ENCODE results near the gene DOCK10. TPM values are rescaled to one million over a fixed set of nuclear protein-coding genes. Genes with fewer than 3 reads are reported as not detected.

The DOCK10 gene
- total RNA-seq, 1 donor from 2014 or later: 30.9 TPM

GRCh38 chr2:224929512-224929911 is 112.8 kb downstream of the DOCK10 start:
- no peaks in the 10 kb centered on the region for H3K9me3 ChIP-seq
- H3K36me3 ChIP-seq: no peaks in the 10 kb centered on the region
- no peaks in the 10 kb centered on the region for H3K27me3 ChIP-seq
- no peak overlapping the region for H3K4me3 ChIP-seq
- DNase-seq (ENCODE audit: low spot score in 2 of 2): no peak
- no peak for TF ChIP-seq CTCF (IDR thresholded peaks at IDR 0.05)
- H3K4me1 ChIP-seq: peaks cover 29 to 69% of the 10 kb centered on the region in 2 donors
- intact Hi-C loops (cut with DNase I): loop anchor here (5.0 to 10.0 kb wide), 2 partner anchors 53 to 1725 kb away; no protein-coding TSS in a partner anchor
- H3K27ac ChIP-seq: peak overlapping the region; percentile 90 to 97

DNA sequence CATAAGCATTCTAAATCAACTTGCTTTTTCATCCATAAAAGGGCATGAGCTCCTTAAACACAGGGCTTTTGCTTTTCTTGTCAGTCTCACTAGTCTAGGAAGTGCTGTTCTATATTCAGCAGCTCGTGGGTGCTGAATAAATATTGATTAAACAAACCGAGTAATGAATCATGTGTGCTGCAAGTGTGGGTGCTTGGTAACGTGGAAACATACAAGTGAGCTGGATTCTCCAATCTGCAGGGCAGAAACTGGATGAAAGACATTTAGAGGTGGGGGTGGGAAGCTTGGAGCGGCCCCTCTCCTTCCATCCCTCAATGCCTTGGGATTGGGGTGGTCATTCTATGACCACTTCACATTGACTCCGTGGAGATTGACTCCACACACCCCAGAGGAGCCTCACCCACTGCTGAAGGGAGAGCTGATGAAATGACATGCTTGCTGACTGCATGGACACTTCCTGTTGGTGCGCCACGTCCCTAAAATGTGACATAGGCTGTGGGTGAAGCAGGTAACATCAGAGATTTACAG is 114.6 kb downstream of the DOCK10 start:
- peaks cover 29 to 67% of the 10 kb centered on the region in 2 donors for H3K4me1 ChIP-seq
- peak; percentile 24 to 81 for DNase-seq (ENCODE audit: low spot score in 2 of 2)

DNA sequence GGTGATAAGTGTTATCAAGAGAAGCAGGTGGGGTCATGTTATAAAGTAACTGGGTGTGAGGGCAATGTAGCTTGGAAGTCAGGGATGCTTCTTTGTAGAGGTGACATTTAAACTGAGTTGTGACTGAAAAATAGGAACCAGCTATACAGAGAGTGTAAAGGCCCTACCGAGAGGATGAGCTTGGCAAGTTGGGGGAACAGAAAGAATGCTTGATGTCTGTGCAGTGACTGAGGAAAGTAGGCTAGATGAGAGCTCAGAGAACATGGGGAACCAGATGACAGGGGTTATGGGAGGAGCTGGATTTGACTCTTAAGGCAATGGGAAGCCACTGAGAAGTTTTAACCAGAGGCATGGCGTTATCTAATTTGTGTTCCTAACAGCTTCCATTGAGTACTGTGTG is 115.3 kb downstream of the DOCK10 start:
- Histone ChIP-seq H3K27ac (peak overlapping the region; percentile 90 to 97), H3K4me1 (peaks cover 29 to 67% of the 10 kb centered on the region in 2 donors)
- TF ChIP-seq CTCF (IDR thresholded peaks at IDR 0.05): no peak

More for the DNA sequence above, 114.6 kb downstream of the DOCK10 start:
- no peak overlapping the region for H3K4me3 ChIP-seq
- no peaks in the 10 kb centered on the region for H3K9me3 ChIP-seq
- intact Hi-C loops (cut with DNase I): loop anchor here (5.0 to 10.0 kb wide), 2 partner anchors 55 to 1727 kb away; no protein-coding TSS in a partner anchor
- peak overlapping the region; percentile 90 to 97 for H3K27ac ChIP-seq
- TF ChIP-seq CTCF (IDR thresholded peaks at IDR 0.05): no peak
- H3K36me3 ChIP-seq: no peaks in the 10 kb centered on the region
- no peaks in the 10 kb centered on the region for H3K27me3 ChIP-seq

GRCh38 chr2:224925810-224926100 is 116.5 kb downstream of the DOCK10 start:
- no peaks in the 10 kb centered on the region for H3K27me3 ChIP-seq
- H3K4me3 ChIP-seq: no peak overlapping the region
- peak overlapping the region; percentile 90 to 97 for H3K27ac ChIP-seq
- TF ChIP-seq CTCF (IDR thresholded peaks at IDR 0.05): no peak
- H3K4me1 ChIP-seq: peaks cover 26 to 55% of the 10 kb centered on the region in 2 donors
- intact Hi-C loops (cut with DNase I): loop anchor here (1.0 to 10.0 kb wide), 3 partner anchors 15 to 1729 kb away; no protein-coding TSS in a partner anchor
- DNase-seq (ENCODE audit: low spot score in 2 of 2): no peak
- no peaks in the 10 kb centered on the region for H3K9me3 ChIP-seq
- no peaks in the 10 kb centered on the region for H3K36me3 ChIP-seq

More for the DNA sequence above, 115.3 kb downstream of the DOCK10 start:
- no peaks in the 10 kb centered on the region for H3K9me3 ChIP-seq
- H3K27me3 ChIP-seq: no peaks in the 10 kb centered on the region
- no peak for DNase-seq (ENCODE audit: low spot score in 2 of 2)
- no peak overlapping the region for H3K4me3 ChIP-seq
- H3K36me3 ChIP-seq: no peaks in the 10 kb centered on the region
- intact Hi-C loops (cut with DNase I): loop anchor here (5.0 to 10.0 kb wide), 2 partner anchors 55 to 1728 kb away; no protein-coding TSS in a partner anchor

- H3K36me3 ChIP-seq: no peaks in the 10 kb centered on the region
- no peaks in the 10 kb centered on the region for H3K27me3 ChIP-seq
- DNase-seq (ENCODE audit: low spot score in 2 of 2): no peak
- TF ChIP-seq CTCF (IDR thresholded peaks at IDR 0.05): no peak
- H3K9me3 ChIP-seq: no peaks in the 10 kb centered on the region
- H3K4me1 ChIP-seq: peaks cover 22 to 50% of the 10 kb centered on the region in 2 donors
- intact Hi-C loops (cut with DNase I): loop anchor here (1.0 to 10.0 kb wide), 3 partner anchors 15 to 1730 kb away; no protein-coding TSS in a partner anchor
- H3K27ac ChIP-seq: peak overlapping the region; percentile 90 to 97
- no peak overlapping the region for H3K4me3 ChIP-seq
These were observed 117.0 kb downstream of the DOCK10 start for GRCh38 chr2:224925061-224925809.
